GM21526 (cell line): ENCODE measurements around the gene NRAS.

Source experiments
- ATAC-seq: cut with Tn5 transposase; IDR thresholded peaks from one replicate; pipeline ENCODE4 v1.9.1; 2021; ENCODE audit warnings: moderate library complexity; ENCODE audit not compliant: unreplicated experiment, low FRiP score

The NRAS gene

DNA sequence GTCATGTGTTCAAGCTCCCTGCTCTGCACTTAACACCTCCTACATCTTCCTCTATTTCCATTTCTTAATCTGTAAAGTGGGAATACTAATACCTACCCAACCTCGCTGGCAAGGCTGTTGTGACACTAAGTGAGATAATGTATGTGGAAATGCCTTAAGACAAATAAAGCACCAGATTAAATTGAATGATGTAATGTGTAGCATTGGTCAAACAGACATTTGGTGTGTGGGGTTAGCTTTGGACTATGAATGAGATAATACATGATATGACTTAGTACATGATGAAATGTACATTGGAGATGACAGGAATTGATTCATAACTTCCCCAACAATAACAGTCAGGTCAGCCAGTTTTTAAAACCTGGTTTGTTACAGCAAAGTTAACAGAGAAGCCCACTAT lies 26.4 kb downstream of the NRAS start:
- no peak for ATAC-seq

DNA sequence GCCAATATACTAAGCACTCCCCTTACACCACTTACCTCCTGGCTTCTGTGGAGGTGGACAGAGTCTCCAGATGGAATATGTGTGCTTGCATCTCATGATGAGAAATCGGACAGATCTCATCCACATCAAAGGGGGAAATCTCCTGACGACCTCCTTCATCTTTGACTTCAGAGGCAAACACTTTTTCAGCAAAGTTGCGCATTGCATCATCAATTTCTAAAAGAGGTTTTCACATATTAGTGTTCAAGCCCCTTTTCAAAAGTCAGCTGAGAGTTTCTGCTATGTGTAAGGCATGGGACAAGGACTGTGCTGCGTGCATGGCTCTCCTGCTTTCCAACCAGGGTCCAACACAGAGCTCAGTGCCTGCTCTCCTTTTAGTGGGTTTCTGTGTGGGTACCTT lies 28.0 kb downstream of the NRAS start:
- no peak for ATAC-seq

DNA sequence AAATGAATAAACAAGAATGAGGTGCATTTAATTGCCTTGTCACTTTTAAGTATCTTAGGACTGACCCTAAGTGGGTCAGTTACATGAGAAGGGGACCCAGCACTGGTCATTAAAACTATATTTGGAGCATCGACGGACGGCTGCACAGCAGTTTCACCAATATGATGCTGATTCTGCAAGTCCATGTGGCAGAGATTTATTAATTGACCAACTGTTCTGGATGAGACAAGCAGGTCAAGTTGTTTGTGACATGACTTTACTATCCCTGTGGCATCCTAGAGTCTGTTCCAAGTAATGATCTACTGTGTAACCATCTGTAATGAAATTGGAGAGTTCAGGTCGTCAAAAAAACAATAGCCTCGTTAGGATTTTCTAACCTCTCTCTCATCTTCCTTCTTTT lies 30.7 kb downstream of the NRAS start:
- no peak for ATAC-seq

DNA sequence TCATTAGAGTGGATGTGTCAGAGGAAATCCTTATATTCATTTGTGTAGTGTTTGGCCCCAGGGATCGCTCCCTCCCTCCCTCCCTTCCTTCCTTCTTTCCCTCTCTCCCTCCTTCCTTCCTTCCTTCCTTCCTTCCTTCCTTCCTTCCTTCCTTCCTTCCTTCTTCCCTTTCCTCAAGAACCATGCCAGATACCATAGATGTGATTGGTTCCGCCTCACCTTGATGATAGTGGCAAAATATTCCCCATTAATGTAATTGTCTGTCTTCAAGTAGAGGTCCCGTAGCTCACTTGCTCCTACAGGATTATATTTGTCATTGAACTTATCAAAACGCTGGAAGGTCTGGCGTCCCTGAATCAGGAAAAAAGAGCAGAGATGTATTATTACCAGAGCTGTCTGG lies 38.9 kb downstream of the NRAS start:
- ATAC-seq: no peak

DNA sequence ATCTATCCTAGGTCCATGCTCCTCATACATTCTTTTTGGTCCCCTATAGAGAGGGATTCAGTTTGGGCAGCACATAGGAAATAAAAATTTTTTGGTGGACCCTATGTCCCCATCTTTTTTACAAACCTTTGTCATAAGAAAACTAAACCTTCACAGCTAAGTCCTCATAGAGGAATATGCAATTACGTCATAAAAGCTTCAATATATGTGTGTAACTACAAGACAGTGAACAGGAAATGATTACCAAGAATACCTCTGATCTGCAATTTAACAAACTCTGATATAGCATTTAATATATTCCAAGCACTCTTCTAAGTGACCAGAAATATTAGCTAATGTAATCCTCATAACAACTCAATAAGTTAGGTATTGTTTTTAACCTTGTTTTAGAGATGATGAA lies 40.5 kb downstream of the NRAS start:
- ATAC-seq: no peak

DNA sequence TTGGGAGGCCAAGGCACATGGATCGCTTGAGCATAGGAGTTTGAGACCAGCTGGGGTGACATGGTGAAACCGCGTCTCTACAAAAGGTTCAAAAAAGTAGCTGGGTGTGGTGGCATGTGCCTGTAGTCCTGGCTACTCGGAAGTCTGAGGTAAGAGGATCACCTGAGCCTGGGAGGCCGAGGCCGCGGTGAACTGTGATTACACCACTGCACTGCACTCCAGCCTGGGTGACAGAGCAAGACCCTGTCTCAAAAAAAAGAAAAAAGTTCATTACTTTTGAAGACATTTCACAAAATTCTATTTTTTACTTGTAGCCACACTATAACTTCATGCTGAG lies 44.7 kb downstream of the NRAS start:
- no peak for ATAC-seq

DNA sequence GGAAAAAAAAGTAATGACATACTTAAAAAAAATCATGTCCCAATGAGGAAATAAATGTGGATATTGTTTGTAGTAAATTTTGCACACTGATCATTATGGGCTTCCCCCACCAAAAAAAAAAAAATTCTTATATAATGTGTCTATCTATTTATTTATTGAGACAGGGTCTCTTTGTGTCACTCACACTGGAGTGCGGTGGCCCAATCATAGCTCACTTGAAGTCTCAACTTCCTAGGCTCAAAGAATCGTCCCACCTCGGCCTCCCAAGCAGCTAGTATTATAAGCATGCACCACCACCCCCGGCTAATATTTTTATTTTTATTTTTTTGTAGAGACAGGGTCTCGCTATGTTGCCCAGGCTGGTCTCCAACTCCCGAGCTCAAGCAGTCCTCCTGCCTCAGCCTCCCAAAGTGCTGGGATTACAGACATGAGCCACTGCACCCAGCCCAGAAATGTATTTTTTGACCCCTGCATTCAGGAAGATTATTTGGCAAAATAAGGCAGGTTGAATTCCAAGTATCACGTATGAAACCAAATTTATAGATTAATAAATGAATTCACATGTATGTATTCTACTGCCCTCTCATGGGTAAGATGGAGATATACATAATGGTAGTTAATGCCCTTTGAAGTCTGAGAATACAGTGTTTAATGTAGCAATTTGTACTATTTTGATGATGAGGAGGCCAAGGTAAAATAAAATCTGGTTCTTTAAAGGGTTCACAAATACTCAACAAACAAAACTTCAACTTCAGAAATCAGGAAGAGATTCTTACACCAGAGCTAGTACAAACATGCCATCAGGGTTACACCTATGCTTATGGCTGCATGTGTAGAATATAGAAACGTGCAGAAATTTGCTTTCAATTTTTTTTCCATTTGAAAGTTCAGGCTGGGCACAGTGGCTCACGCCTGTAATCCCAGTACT lies 45.3 kb downstream of the NRAS start:
- ATAC-seq: no peak

DNA sequence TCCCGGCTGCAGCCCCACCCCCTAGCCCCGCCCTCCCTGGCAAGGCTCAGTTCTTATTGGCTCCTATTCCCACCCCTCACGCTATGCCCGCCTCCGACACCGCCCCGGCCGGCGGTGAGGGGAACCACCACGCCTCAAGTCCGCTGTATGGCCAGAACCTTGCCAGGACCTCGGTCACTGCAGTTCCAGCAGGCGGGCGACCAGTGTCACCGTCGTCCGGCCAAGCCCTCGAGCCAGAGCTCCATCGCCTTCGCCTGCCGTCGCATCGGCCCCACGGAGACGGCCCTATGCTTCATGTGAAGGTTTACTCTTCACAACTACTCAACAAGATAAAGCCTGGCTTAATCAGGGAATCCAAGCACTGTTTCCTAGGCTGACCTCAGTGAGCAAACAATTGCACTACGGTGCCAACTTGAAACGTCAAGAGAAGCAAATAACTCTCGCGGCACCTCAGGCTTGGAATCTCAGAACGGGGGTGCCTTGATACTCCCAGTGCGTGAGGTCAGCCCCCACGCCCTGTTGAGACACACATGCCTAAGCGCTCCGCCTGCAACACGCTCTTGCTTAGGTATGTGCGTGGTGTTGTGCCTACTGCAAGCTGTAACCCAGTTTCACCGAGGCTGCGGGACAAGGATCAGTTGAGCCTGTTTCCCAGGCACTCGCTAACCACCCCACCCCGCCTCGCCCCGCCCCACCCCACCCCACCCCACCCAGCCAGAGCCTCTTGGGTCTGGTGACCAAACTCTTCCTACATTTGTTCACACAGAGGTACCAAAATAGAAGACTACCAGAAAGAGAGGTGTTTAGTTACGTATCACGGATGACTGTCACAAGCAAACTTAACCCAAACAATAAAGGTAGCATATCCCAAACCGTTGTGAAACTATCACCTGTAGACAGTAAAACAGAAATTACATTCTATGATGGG lies 46.2 kb downstream of the NRAS start:
- peak; percentile 97 for ATAC-seq

DNA sequence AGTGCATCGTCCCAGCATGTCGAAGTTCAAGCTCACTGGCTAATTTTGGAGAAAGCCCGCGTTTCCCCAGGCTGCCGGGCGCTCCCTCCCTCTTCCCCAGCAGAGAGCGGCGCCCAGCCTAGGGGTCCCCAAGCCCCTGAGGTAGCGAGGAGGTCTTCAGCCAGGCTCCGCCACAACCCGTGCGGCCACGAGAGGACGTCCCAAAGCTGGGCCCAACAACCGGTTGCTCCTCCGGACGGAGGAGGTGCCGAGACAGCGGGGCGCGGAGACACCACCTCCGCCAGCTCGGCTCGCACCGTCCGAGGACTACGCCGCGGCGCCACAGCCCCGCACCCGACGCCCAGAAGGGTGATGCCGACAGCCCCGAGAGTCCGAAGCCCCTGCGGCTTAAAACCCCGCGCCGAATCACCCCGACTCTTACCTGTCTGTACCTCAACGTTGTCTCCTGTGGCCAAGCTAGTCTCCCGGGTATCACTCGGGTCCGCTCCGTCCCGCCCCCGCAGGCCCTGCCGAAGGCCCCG lies 46.9 kb downstream of the NRAS start, which contains the start of gene DENND2C:
Gene DENND2C (minus strand): TSS at position 488 of the 521 bp plus-strand sequence. CDS start 44,065 bp downstream, outside the sequence.
- ATAC-seq: peak; percentile 60

DNA sequence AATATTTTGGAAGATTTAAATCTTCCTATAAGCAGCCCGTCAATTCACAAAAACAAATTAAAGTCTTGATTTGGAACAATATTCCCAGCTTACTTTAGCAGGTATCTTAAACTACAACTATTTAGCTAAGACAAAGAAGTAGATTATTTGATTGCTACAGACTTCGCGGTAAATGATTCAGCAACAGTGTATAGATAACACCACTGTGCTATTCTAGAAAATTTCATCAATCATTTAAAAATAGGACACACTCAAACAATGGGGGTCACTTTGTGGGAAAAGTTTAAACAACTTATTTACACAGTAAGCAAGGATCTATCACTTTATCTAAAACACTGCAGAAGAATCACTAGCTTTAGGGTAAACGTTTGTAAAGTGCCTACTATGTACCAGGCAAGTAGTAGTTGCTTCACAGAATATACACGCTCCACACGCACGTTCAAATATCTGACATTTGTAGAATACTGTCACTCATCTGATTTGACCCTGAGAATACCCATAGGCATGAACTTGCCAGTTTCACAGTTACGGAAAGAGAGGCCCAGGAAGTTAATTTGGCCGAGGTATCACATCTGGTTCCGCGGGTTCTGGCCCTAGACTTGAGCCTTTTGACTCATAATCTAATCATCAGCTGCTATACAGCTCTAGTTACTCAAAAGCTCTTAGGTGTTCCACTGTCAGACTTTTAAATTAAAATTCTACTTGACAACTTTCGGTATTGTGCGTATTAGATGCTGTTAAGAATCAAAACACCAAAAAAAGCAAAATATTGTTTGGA lies 47.6 kb downstream of the NRAS start:
- ATAC-seq: no peak

DNA sequence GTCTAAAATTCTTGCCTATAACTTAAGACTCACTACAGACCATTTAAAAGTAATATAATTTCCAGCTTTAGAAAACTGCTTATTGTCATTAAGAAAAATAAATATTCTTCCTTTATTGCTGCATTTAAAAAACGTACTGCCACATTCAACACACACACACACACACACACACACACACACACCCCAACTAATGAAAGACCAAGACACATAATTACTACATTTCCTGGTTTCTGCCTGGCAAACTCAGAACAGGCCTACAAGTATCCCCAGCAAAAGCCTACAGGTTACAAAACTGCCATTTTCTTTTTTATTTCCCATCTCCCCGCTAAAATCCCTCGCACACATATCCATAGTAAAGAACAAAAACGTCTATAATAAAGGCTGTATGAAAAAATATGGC lies 48.2 kb downstream of the NRAS start:
- ATAC-seq: no peak

DNA sequence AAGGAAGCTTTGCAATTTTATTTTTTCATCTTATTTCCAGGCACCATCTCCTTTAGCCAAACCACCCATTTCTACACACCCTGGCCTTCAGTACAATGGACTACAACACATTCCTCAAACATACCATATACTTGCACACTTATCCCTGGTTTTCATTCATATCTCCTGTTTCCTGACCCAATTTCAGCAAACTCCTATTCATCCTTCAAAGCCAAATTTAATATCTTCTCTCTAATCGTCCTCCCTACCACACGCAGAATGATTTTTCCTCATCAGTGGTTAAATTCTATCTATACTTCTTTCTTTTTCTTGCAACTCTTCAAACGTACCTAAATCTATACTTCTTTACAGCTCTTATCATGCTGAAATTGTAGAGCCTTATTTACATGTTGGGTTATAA lies 49.6 kb downstream of the NRAS start:
- ATAC-seq: no peak

DNA sequence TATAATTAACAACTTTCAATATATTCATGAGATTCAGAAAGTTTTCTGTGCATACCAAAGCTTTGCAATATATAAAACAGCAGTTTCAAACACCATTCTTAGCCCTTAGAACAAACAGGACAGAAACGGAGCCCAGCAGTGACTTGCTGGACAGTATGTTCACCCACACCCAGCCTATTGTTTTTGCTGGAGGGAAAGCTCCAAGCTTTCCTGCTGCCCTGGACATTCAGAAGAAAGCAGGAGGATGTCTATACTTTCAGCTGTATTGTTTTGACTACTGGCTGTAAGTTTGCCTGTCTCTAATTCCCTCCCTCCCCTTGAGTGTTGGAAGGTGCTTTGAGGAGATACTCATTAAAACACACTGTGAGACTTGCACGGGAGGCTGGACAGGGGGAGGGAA lies 56.3 kb downstream of the NRAS start:
- ATAC-seq: no peak
